GM23338 (cell line): ENCODE results near the gene NIBAN1. TPM values are rescaled to one million over a fixed set of nuclear protein-coding genes. Genes with fewer than 3 reads are reported as not detected.

Source experiments
- ATAC-seq: fragments of 200-7000 bp; cut with Tn5 transposase; 3 replicates; pipeline ENCODE4 v1.9.1; 2020
- DNase-seq: peaks from one replicate; pipeline ENCODE4 v3.0.0-alpha.2; 2015; ENCODE audit warnings: low spot score
- H2AFZ ChIP-seq: fragments of 200-600 bp; sonication (generic); 2 replicates; pipeline ENCODE4 v1.8.0; 2016; ENCODE audit warnings: antibody characterized with exemption, mild to moderate bottlenecking, moderate library complexity
- H3F3A ChIP-seq: fragments of 200-600 bp; sonication (generic); replicated peaks from 2 replicates; pipeline ENCODE4 v1.8.0; 2017; ENCODE audit warnings: antibody characterized with exemption, mixed run types, low read depth
- H3K27ac ChIP-seq: fragments of 200-600 bp; sonication (generic); 2 replicates; pipeline ENCODE4 v1.6.1; 2016; ENCODE audit warnings: low read depth
- H3K27me3 ChIP-seq: fragments of 200-600 bp; sonication (generic); 2 replicates; pipeline ENCODE4 v1.8.0; 2016; ENCODE audit warnings: mild to moderate bottlenecking, mixed run types, moderate library complexity; ENCODE audit not compliant: insufficient read depth
- H3K36me3 ChIP-seq: fragments of 200-600 bp; sonication (generic); 2 replicates; pipeline ENCODE4 v1.8.0; 2016; ENCODE audit warnings: mild to moderate bottlenecking; ENCODE audit not compliant: insufficient read depth
- H3K4me1 ChIP-seq: fragments of 200-600 bp; sonication (generic); 2 replicates; pipeline ENCODE4 v1.8.0; 2016; ENCODE audit warnings: mild to moderate bottlenecking, moderate library complexity; ENCODE audit not compliant: insufficient read depth
- H3K4me2 ChIP-seq: fragments of 200-600 bp; sonication (generic); 2 replicates; pipeline ENCODE4 v1.7.1; 2017; ENCODE audit warnings: mixed run types
- H3K4me3 ChIP-seq: fragments of 200-600 bp; sonication (generic); 2 replicates; pipeline ENCODE4 v1.6.1; 2016; ENCODE audit warnings: mixed run types
- H3K79me2 ChIP-seq: fragments of 200-600 bp; sonication (generic); replicated peaks from 2 replicates; pipeline ENCODE4 v1.8.0; 2017; ENCODE audit warnings: mild to moderate bottlenecking; ENCODE audit not compliant: insufficient read depth
- H3K9me2 ChIP-seq: fragments of 200-600 bp; sonication (generic); 2 replicates; pipeline ENCODE4 v1.8.0; 2017; ENCODE audit not compliant: insufficient read depth
- H4K20me1 ChIP-seq: fragments of 200-600 bp; sonication (generic); replicated peaks from 2 replicates; pipeline ENCODE4 v1.8.0; 2017; ENCODE audit warnings: mild to moderate bottlenecking; ENCODE audit not compliant: insufficient read depth
- H3K27ac Mint-ChIP-seq: 2 replicates; pipeline ENCODE4 v1.8.0; 2020; ENCODE audit warnings: inconsistent platforms, mild to moderate bottlenecking, moderate library complexity, mixed read lengths
- H3K27me3 Mint-ChIP-seq: 3 replicates; pipeline ENCODE4 v1.8.0; 2022; ENCODE audit warnings: low read depth, mild to moderate bottlenecking, moderate library complexity, mixed read lengths, inconsistent platforms; ENCODE audit not compliant: insufficient read depth, poor library complexity
- H3K36me3 Mint-ChIP-seq: 3 replicates; pipeline ENCODE4 v1.8.0; 2021; ENCODE audit warnings: low read depth, mild to moderate bottlenecking, inconsistent platforms, moderate library complexity, mixed read lengths
- H3K4me1 Mint-ChIP-seq: 3 replicates; pipeline ENCODE4 v1.8.0; 2020; ENCODE audit warnings: mild to moderate bottlenecking, inconsistent platforms, mixed read lengths
- H3K4me3 Mint-ChIP-seq: 3 replicates; pipeline ENCODE4 v1.8.0; 2021; ENCODE audit warnings: moderate library complexity, mild to moderate bottlenecking, inconsistent platforms, mixed read lengths
- H3K9me3 Mint-ChIP-seq: 3 replicates; pipeline ENCODE4 v1.8.0; 2020; ENCODE audit warnings: moderate library complexity, mild to moderate bottlenecking, inconsistent platforms, mixed read lengths
- CREB1 ChIP-seq: fragments of 250-450 bp; sonication (Bioruptor Pico); IDR thresholded peaks from 2 replicates; pipeline ENCODE4 v1.5.0; 2020; ENCODE audit warnings: low read depth, mild to moderate bottlenecking, moderate library complexity
- EZH2phosphoT487 ChIP-seq: fragments of 200-600 bp; sonication (generic); IDR thresholded peaks from one replicate; pipeline ENCODE4 v1.8.1; 2018; ENCODE audit warnings: antibody characterized with exemption; ENCODE audit not compliant: unreplicated experiment
- JUNB ChIP-seq: IDR thresholded peaks from one replicate; pipeline ENCODE4 v1.6.1; 2016; ENCODE audit warnings: antibody characterized with exemption; ENCODE audit not compliant: unreplicated experiment
- NANOG ChIP-seq: IDR thresholded peaks from 2 replicates; pipeline ENCODE4 v1.6.1; 2016; ENCODE audit warnings: antibody characterized with exemption, borderline replicate concordance
- POLR2AphosphoS5 ChIP-seq: IDR thresholded peaks from 2 replicates; pipeline ENCODE4 v1.6.1; 2016; ENCODE audit warnings: antibody characterized with exemption, low read depth
- STAT1 ChIP-seq: IDR thresholded peaks from one replicate; pipeline ENCODE4 v1.6.1; 2016; ENCODE audit warnings: antibody characterized with exemption; ENCODE audit not compliant: unreplicated experiment
- ZNF114 ChIP-seq: fragments of 250-450 bp; sonication (Bioruptor Pico); IDR thresholded peaks from 2 replicates; pipeline ENCODE4 v1.5.0; 2020; ENCODE audit warnings: mild to moderate bottlenecking, moderate library complexity
- ZNF331 ChIP-seq: fragments of 250-450 bp; sonication (Bioruptor Pico); IDR thresholded peaks from 2 replicates; pipeline ENCODE4 v1.5.0; 2020; ENCODE audit warnings: low read depth, mild to moderate bottlenecking, moderate library complexity
- polyA plus RNA-seq: library from polyadenylated mRNA; unstranded; fragments of >200 nt; fragmentation: Nextera tagmentation; extraction: Ambion mirVana; gene quantifications from 2 replicates; pipeline ENCODE4 v1.2.1, GENCODE V29; 2016
- total RNA-seq: library from RNA; depleted of rRNA; stranded (reverse); fragments of >200 nt; shearing (Covaris generic); gene quantifications from 2 replicates; pipeline ENCODE4 v1.2.3, GENCODE V29; 2014
- TF ChIP-seq, protein P1 (sequence below): IDR thresholded peaks from 2 replicates; pipeline ENCODE4 v1.6.1; 2016; ENCODE audit warnings: antibody characterized with exemption
- TF ChIP-seq, protein P2 (sequence below): IDR thresholded peaks from one replicate; pipeline ENCODE4 v1.6.1; 2018; ENCODE audit warnings: antibody characterized with exemption; ENCODE audit not compliant: unreplicated experiment
- TF ChIP-seq, protein P3 (sequence below), 2 experiments: fragments of 200-600 bp in 1 of 2; sonication (generic) in 1 of 2; conservative IDR thresholded peaks; 2 replicates each; pipeline versions ENCODE4 v1.5.1 to v1.6.1; 2016 to 2017; ENCODE audit warnings: antibody characterized with exemption in 2 of 2, low read depth in 2 of 2, mild to moderate bottlenecking in 2 of 2, moderate library complexity in 1 of 2
- TF ChIP-seq, protein P4 (sequence below): fragments of 250-450 bp; sonication (Bioruptor Pico); IDR thresholded peaks from 2 replicates; pipeline ENCODE4 v1.5.0; 2020; ENCODE audit warnings: mild to moderate bottlenecking, moderate library complexity

NIBAN1 gene
- total and polyA plus RNA-seq, 2 experiments from 2014 or later: 5.5 to 12.3 TPM

DNA sequence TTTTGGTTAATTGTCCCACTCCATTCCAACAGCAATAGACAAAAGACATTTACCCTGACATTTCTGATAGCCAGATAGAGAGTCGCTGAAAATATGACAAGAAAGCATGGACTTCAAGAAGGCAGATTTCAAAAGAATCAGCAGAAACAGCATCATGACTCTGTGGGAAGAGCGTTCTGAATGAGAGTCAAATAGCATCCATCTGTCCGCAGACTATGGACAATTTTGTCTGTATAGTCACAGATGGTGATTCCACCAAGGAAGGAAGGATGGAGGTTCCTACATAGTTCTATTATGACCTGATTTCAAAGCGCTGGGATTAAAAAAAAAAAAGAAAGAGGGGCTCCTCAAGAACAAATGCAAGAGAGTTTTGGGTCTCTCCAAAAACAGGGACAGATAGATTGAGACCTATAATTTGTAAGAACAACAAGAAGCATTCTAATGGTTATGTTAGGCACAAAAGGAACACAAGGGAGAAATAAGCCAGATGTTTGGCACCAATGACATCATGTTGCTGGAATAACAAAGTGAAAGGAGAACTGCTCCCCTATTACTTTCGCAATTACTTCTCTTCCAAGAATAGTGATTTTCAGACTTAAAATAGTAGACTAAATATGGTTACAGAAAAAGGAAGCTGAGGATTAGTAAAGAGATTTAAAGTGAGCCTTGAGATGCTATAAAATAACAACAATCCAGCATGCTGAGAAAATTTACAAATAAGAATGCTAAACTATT is 28.5 kb downstream of the NIBAN1 start:
- Mint-ChIP-seq H3K27me3 (no peaks in the 10 kb centered on the region), H3K36me3 (no peaks in the 10 kb centered on the region), H3K27ac (peak overlapping the region; percentile 3; the same call in 1 of the 2 replicates), H3K9me3 (no peaks in the 10 kb centered on the region), H3K4me1 (peaks cover 29% of the 10 kb centered on the region), H3K4me3 (peak overlapping the region; percentile 1; the same call in 1 of the 3 replicates)
- no peaks in the 10 kb centered on the region for H3K36me3 ChIP-seq
- peak overlapping the region; percentile 21; the same call in 1 of the 2 replicates for H3K4me3 ChIP-seq
- peaks cover 5% of the 10 kb centered on the region; the same call in 1 of the 2 replicates for H3K9me2 ChIP-seq
- no peaks in the 10 kb centered on the region for H3F3A ChIP-seq
- H3K4me2 ChIP-seq: peak overlapping the region; percentile 44
- no peak overlapping the region for H2AFZ ChIP-seq
- H4K20me1 ChIP-seq: no peaks in the 10 kb centered on the region
- H3K4me1 ChIP-seq: peaks cover 21% of the 10 kb centered on the region
- TF ChIP-seq EZH2phosphoT487 (no peak), POLR2AphosphoS5 (no peak), STAT1 (no peak), ZNF331 (CRISPR knock-in tag) (no peak), JUNB (no peak), CREB1 (no peak), ZNF114 (CRISPR knock-in tag) (no peak), NANOG (no peak)
- TF ChIP-seq, protein P1, sequence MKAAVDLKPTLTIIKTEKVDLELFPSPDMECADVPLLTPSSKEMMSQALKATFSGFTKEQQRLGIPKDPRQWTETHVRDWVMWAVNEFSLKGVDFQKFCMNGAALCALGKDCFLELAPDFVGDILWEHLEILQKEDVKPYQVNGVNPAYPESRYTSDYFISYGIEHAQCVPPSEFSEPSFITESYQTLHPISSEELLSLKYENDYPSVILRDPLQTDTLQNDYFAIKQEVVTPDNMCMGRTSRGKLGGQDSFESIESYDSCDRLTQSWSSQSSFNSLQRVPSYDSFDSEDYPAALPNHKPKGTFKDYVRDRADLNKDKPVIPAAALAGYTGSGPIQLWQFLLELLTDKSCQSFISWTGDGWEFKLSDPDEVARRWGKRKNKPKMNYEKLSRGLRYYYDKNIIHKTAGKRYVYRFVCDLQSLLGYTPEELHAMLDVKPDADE: no peak
- TF ChIP-seq, protein P2, sequence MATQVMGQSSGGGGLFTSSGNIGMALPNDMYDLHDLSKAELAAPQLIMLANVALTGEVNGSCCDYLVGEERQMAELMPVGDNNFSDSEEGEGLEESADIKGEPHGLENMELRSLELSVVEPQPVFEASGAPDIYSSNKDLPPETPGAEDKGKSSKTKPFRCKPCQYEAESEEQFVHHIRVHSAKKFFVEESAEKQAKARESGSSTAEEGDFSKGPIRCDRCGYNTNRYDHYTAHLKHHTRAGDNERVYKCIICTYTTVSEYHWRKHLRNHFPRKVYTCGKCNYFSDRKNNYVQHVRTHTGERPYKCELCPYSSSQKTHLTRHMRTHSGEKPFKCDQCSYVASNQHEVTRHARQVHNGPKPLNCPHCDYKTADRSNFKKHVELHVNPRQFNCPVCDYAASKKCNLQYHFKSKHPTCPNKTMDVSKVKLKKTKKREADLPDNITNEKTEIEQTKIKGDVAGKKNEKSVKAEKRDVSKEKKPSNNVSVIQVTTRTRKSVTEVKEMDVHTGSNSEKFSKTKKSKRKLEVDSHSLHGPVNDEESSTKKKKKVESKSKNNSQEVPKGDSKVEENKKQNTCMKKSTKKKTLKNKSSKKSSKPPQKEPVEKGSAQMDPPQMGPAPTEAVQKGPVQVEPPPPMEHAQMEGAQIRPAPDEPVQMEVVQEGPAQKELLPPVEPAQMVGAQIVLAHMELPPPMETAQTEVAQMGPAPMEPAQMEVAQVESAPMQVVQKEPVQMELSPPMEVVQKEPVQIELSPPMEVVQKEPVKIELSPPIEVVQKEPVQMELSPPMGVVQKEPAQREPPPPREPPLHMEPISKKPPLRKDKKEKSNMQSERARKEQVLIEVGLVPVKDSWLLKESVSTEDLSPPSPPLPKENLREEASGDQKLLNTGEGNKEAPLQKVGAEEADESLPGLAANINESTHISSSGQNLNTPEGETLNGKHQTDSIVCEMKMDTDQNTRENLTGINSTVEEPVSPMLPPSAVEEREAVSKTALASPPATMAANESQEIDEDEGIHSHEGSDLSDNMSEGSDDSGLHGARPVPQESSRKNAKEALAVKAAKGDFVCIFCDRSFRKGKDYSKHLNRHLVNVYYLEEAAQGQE: no peak
- TF ChIP-seq, protein P3, sequence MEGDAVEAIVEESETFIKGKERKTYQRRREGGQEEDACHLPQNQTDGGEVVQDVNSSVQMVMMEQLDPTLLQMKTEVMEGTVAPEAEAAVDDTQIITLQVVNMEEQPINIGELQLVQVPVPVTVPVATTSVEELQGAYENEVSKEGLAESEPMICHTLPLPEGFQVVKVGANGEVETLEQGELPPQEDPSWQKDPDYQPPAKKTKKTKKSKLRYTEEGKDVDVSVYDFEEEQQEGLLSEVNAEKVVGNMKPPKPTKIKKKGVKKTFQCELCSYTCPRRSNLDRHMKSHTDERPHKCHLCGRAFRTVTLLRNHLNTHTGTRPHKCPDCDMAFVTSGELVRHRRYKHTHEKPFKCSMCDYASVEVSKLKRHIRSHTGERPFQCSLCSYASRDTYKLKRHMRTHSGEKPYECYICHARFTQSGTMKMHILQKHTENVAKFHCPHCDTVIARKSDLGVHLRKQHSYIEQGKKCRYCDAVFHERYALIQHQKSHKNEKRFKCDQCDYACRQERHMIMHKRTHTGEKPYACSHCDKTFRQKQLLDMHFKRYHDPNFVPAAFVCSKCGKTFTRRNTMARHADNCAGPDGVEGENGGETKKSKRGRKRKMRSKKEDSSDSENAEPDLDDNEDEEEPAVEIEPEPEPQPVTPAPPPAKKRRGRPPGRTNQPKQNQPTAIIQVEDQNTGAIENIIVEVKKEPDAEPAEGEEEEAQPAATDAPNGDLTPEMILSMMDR (conservative IDR thresholded peaks at IDR 0.05; ENCODE audit: low read depth in 2 of 2): no peak
- TF ChIP-seq, protein P4, sequence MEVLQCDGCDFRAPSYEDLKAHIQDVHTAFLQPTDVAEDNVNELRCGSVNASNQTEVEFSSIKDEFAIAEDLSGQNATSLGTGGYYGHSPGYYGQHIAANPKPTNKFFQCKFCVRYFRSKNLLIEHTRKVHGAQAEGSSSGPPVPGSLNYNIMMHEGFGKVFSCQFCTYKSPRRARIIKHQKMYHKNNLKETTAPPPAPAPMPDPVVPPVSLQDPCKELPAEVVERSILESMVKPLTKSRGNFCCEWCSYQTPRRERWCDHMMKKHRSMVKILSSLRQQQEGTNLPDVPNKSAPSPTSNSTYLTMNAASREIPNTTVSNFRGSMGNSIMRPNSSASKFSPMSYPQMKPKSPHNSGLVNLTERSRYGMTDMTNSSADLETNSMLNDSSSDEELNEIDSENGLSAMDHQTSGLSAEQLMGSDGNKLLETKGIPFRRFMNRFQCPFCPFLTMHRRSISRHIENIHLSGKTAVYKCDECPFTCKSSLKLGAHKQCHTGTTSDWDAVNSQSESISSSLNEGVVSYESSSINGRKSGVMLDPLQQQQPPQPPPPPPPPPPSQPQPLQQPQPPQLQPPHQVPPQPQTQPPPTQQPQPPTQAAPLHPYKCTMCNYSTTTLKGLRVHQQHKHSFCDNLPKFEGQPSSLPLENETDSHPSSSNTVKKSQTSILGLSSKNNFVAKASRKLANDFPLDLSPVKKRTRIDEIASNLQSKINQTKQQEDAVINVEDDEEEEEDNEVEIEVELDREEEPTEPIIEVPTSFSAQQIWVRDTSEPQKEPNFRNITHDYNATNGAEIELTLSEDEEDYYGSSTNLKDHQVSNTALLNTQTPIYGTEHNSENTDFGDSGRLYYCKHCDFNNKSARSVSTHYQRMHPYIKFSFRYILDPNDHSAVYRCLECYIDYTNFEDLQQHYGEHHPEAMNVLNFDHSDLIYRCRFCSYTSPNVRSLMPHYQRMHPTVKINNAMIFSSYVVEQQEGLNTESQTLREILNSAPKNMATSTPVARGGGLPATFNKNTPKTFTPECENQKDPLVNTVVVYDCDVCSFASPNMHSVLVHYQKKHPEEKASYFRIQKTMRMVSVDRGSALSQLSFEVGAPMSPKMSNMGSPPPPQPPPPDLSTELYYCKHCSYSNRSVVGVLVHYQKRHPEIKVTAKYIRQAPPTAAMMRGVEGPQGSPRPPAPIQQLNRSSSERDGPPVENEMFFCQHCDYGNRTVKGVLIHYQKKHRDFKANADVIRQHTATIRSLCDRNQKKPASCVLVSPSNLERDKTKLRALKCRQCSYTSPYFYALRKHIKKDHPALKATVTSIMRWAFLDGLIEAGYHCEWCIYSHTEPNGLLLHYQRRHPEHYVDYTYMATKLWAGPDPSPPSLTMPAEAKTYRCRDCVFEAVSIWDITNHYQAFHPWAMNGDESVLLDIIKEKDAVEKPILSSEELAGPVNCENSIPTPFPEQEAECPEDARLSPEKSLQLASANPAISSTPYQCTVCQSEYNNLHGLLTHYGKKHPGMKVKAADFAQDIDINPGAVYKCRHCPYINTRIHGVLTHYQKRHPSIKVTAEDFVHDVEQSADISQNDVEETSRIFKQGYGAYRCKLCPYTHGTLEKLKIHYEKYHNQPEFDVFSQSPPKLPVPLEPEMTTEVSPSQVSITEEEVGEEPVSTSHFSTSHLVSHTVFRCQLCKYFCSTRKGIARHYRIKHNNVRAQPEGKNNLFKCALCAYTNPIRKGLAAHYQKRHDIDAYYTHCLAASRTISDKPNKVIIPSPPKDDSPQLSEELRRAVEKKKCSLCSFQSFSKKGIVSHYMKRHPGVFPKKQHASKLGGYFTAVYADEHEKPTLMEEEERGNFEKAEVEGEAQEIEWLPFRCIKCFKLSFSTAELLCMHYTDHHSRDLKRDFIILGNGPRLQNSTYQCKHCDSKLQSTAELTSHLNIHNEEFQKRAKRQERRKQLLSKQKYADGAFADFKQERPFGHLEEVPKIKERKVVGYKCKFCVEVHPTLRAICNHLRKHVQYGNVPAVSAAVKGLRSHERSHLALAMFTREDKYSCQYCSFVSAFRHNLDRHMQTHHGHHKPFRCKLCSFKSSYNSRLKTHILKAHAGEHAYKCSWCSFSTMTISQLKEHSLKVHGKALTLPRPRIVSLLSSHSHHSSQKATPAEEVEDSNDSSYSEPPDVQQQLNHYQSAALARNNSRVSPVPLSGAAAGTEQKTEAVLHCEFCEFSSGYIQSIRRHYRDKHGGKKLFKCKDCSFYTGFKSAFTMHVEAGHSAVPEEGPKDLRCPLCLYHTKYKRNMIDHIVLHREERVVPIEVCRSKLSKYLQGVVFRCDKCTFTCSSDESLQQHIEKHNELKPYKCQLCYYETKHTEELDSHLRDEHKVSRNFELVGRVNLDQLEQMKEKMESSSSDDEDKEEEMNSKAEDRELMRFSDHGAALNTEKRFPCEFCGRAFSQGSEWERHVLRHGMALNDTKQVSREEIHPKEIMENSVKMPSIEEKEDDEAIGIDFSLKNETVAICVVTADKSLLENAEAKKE (CRISPR knock-in tag): no peak
- no peaks in the 10 kb centered on the region for H3K27me3 ChIP-seq
- no peak for DNase-seq
- no peak for ATAC-seq
- 0 out of 2 replicates have a peak overlapping the region, but pooled peaks have one; percentile 27 for H3K27ac ChIP-seq
- no peaks in the 10 kb centered on the region for H3K79me2 ChIP-seq
